Breast epithelium (tissue), 3 donors: ENCODE data around the gene THSD1.

Experiments used
- CTCF ChIP-seq, 3 donors: fragments of 450-650 bp; IDR thresholded peaks; one replicate each; pipeline ENCODE4 v1.5.1; 2016 to 2017; ENCODE audit warnings: antibody characterized with exemption in 3 of 3, mild to moderate bottlenecking in 3 of 3, moderate library complexity in 3 of 3
- POLR2A ChIP-seq: fragments of 450-650 bp; IDR thresholded peaks from one replicate; pipeline ENCODE4 v1.6.1; 2016; ENCODE audit warnings: antibody characterized with exemption, mild to moderate bottlenecking, moderate library complexity
- POLR2AphosphoS5 ChIP-seq, 3 donors: sonication (generic); formaldehyde crosslinking; IDR thresholded peaks; one replicate each; pipeline ENCODE4 v1.6.1; 2017; ENCODE audit warnings: antibody characterized with exemption in 3 of 3

DNA sequence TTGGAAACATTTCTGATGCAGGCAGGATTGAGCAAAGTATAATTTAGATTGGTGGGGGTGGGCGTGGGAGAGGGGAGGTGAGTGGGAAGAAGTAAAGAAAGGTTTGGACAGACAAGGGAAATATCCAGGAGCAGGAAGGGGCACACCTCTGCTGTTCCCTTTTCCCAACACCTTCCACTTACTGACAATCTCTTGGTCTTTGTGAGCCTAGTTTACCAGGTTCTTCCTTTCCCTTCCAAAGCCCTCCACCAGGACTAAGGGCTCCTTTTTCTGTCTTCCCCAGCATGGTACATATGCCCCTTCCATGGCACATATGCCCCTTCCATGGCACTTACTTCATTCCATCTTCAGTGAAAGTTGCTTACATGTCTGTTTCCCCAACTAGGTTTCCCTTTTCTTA lies 6.2 kb upstream of the THSD1 start:
- TF ChIP-seq POLR2A (no peak), CTCF (IDR thresholded peaks at IDR 0.05) (no peak), POLR2AphosphoS5 (IDR thresholded peaks at IDR 0.05) (no peak)
